Measurements from ENCODE around the gene ZNF311. TPM values are rescaled to one million over a fixed set of nuclear protein-coding genes. Genes with fewer than 3 reads are reported as not detected.
"Not testable (repeated sequence)": the region's sequence is repeated elsewhere in the genome, so short reads cannot be mapped to it uniquely, and the experiment has no call there.

ZNF311 gene
- total RNA-seq, 2 donors from 2014 or later: not detected

DNA sequence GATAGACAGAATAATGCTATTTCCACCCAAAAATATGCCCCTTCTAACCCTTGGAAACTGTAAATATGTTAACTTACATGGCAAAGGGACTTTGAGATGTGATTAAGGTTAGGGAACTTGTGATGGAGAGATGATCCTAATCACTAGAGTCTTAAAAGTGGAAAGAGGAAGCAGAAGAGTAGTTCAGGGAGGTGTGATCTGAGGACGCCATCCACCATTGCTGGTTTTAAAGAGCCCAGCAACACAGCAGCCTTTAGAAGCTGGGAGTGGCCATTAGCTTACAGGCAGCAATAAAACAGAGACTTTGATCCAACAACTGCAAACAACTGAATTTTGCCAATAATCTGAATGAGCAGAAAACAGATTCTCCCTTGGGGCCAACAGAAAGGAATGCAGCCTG, 30.6 kb downstream of the ZNF311 start:
- no peaks in the 10 kb centered on the region for H3K36me3 ChIP-seq (replicated peaks in 1 of 2; ENCODE audit: insufficient read depth in 1 of 2, low read depth in 2 of 2)
- TF ChIP-seq, protein P1, sequence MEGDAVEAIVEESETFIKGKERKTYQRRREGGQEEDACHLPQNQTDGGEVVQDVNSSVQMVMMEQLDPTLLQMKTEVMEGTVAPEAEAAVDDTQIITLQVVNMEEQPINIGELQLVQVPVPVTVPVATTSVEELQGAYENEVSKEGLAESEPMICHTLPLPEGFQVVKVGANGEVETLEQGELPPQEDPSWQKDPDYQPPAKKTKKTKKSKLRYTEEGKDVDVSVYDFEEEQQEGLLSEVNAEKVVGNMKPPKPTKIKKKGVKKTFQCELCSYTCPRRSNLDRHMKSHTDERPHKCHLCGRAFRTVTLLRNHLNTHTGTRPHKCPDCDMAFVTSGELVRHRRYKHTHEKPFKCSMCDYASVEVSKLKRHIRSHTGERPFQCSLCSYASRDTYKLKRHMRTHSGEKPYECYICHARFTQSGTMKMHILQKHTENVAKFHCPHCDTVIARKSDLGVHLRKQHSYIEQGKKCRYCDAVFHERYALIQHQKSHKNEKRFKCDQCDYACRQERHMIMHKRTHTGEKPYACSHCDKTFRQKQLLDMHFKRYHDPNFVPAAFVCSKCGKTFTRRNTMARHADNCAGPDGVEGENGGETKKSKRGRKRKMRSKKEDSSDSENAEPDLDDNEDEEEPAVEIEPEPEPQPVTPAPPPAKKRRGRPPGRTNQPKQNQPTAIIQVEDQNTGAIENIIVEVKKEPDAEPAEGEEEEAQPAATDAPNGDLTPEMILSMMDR (IDR thresholded peaks at IDR 0.05): no peak
- no peak for TF ChIP-seq POLR2A (IDR thresholded peaks at IDR 0.05)
- no peaks in the 10 kb centered on the region for H3K9me3 ChIP-seq
- H3K27ac ChIP-seq: no peak overlapping the region
- no peak overlapping the region for H3K4me3 ChIP-seq
- ATAC-seq (no peak), DNase-seq (no peak)
- WGBS, 2 donors: 83% methylated on average over 1 of the region's 1 CpG
- intact Hi-C loops (cut with DNase I): no loop called here
- no peaks in the 10 kb centered on the region for H3K4me1 ChIP-seq
- no peaks in the 10 kb centered on the region for H3K27me3 ChIP-seq

- intact Hi-C loops (cut with DNase I); H3K27ac ChIP-seq; H3K4me3 ChIP-seq; DNase-seq; H3K4me1 ChIP-seq; H3K36me3 ChIP-seq (replicated peaks in 1 of 2; ENCODE audit: insufficient read depth in 1 of 2, low read depth in 2 of 2); H3K27me3 ChIP-seq; ATAC-seq; H3K9me3 ChIP-seq: not testable (repeated sequence)
- WGBS, 2 donors: 76 to 81% methylated on average over 21 of the region's 21 CpGs
These were observed 35.1 kb downstream of the ZNF311 start for GRCh38 chr6:28970056-28970455.

DNA sequence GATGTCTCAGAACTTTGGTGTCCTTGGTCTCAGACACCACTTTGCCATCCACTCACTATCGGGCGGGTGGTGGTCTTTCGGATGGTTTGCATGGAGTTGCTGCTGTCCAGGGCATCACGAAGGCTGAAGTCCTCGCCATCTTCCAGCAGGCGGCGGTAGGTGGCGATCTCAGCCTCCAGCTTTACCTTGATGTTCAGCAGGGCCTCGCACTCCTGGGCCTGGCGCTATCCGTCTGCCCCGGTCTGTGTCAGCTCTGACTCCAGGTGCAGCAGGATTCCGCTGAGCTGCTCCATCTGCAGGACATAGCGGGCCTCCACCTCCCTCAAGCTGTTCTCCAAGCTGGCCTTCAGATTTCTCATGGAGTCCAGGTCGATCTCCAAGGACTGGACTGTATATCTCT, 36.0 kb downstream of the ZNF311 start:
- no peak overlapping the region for H3K4me3 ChIP-seq
- intact Hi-C loops (cut with DNase I): no loop called here
- TF ChIP-seq, protein P1 (IDR thresholded peaks at IDR 0.05): no peak
- TF ChIP-seq POLR2A (IDR thresholded peaks at IDR 0.05): no peak
- ATAC-seq (no peak), DNase-seq (no peak)
- no peaks in the 10 kb centered on the region for H3K4me1 ChIP-seq
- H3K36me3 ChIP-seq (replicated peaks in 1 of 2; ENCODE audit: insufficient read depth in 1 of 2, low read depth in 2 of 2): no peaks in the 10 kb centered on the region
- H3K27ac ChIP-seq: no peak overlapping the region
- H3K27me3 ChIP-seq: no peaks in the 10 kb centered on the region
- WGBS, 2 donors: 70 to 89% methylated on average over 3 to 15 of the region's 15 CpGs
- no peaks in the 10 kb centered on the region for H3K9me3 ChIP-seq

GRCh38 chr6:28968476-28968875, 36.6 kb downstream of the ZNF311 start:
- Histone ChIP-seq H3K36me3 (replicated peaks in 1 of 2; ENCODE audit: insufficient read depth in 1 of 2, low read depth in 2 of 2) (no peaks in the 10 kb centered on the region), H3K4me3 (no peak overlapping the region), H3K27ac (no peak overlapping the region), H3K9me3 (no peaks in the 10 kb centered on the region), H3K27me3 (no peaks in the 10 kb centered on the region), H3K4me1 (no peaks in the 10 kb centered on the region)
- WGBS, 2 donors: 67% methylated on average over 4 of the region's 4 CpGs
- ATAC-seq (no peak), DNase-seq (no peak)
- TF ChIP-seq, protein P1 (IDR thresholded peaks at IDR 0.05): no peak
- TF ChIP-seq POLR2A (IDR thresholded peaks at IDR 0.05): no peak
- intact Hi-C loops (cut with DNase I): no loop called here

GRCh38 chr6:28965706-28966105, 39.4 kb downstream of the ZNF311 start:
- H3K4me1 ChIP-seq: no peaks in the 10 kb centered on the region
- no peak overlapping the region for H3K27ac ChIP-seq
- no peak for TF ChIP-seq POLR2A (IDR thresholded peaks at IDR 0.05)
- TF ChIP-seq, protein P1 (IDR thresholded peaks at IDR 0.05): no peak
- intact Hi-C loops (cut with DNase I): no loop called here
- no peak for ATAC-seq
- no peaks in the 10 kb centered on the region for H3K27me3 ChIP-seq
- DNase-seq: no peak
- no peak overlapping the region for H3K4me3 ChIP-seq
- H3K36me3 ChIP-seq (replicated peaks in 1 of 2; ENCODE audit: insufficient read depth in 1 of 2, low read depth in 2 of 2): no peaks in the 10 kb centered on the region
- WGBS, 2 donors: 69 to 77% methylated on average over 2 of the region's 2 CpGs
- no peaks in the 10 kb centered on the region for H3K9me3 ChIP-seq
